Lower leg skin (tissue), 3 donors: ENCODE data around the gene BDKRB2.

Experiments
- CTCF ChIP-seq, 3 donors: fragments of 450-650 bp; IDR thresholded peaks; one replicate each; pipeline ENCODE4 v1.5.1; 2016; ENCODE audit warnings: antibody characterized with exemption in 3 of 3, mild to moderate bottlenecking in 3 of 3, moderate library complexity in 2 of 3
- POLR2A ChIP-seq, 2 donors: fragments of 450-650 bp; IDR thresholded peaks; one replicate each; pipeline ENCODE4 v1.6.1; 2016 to 2017; ENCODE audit warnings: antibody characterized with exemption in 2 of 2, mild to moderate bottlenecking in 1 of 2, moderate library complexity in 1 of 2

DNA sequence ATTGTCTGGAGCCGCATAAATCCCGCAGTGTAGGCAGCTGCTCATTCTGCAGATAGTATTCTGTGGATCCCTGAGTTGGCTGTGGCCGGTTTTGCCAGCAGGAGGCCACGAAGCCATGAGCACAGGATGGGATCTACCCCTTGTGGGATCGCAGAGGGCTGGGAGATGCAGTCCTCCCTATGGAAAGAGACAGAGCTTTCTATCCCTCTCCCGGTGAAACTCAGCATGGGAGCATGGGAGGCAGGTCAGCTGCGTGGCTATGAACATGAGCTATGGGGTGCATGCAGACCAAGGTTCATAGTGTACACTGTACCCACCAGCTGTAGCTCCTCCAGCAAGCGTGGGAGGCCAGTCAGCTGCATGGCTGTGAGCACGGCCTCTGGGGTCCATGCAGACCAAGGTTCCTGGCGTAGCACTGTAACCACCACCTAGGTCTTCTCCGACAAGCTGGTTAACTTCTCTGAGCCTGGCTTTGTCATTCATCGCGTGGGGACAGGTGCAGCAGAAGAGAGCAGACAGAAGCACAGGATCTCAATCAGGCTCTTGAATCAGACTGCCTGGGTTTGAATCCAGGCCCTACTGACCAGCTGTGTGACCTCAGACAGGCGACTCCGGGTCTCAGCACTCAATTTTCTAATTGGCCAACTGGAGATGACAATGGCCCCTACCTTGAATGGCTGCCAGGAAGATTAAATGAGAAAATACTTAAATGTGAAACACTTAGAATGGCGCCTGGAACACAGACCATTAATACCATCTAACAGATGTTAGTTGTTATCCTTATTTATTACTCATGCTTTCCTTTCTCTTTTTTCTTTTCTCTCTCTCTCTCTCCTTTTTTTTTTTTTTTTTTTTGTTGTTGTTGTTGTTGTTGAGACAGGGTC is 57.4 kb downstream of the BDKRB2 start:
- TF ChIP-seq CTCF (IDR thresholded peaks at IDR 0.05): no peak
- TF ChIP-seq POLR2A (IDR thresholded peaks at IDR 0.05): no peak
